Heart right ventricle (tissue), 16 donors: ENCODE results near the gene STMN3. TPM values are rescaled to one million over a fixed set of nuclear protein-coding genes. Genes with fewer than 3 reads are reported as not detected.
A peak's percentile ranks its signal among the peaks of the same experiment; 100 is the strongest.

Experiments
- ATAC-seq, 8 donors: fragments of 200-7000 bp; cut with Tn5 transposase; one replicate each; pipeline ENCODE4 v1.9.1; 2020; ENCODE audit warnings: mild to moderate bottlenecking in 8 of 8, moderate library complexity in 8 of 8, moderate number of reproducible peaks in 1 of 8
- DNase-seq, 2 donors: peaks; one replicate each; pipeline ENCODE4 v3.0.0-alpha.2; 2020
- H3K27ac ChIP-seq, 10 donors: fragments of 200-600 bp; sonication (generic) in 2 of 10; one replicate each; pipeline versions ENCODE4 v1.5.0 to v1.8.0; 2020 to 2022; ENCODE audit warnings: mild to moderate bottlenecking in 3 of 10
- H3K27me3 ChIP-seq, 7 donors: fragments of 200-600 bp; one replicate each; pipeline ENCODE4 v1.8.0; 2021 to 2022; ENCODE audit warnings: mild to moderate bottlenecking in 2 of 7
- H3K36me3 ChIP-seq, 9 donors: fragments of 200-600 bp; sonication (generic) in 1 of 9; one replicate each; pipeline versions ENCODE4 v1.5.0 to v1.8.0; 2020 to 2022; ENCODE audit warnings: mild to moderate bottlenecking in 2 of 9
- H3K4me1 ChIP-seq, 9 donors: fragments of 200-600 bp; sonication (generic) in 1 of 9; one replicate each; pipeline versions ENCODE4 v1.5.0 to v1.8.0; 2020 to 2022; ENCODE audit warnings: mild to moderate bottlenecking in 4 of 9
- H3K4me3 ChIP-seq, 10 donors: fragments of 200-600 bp; sonication (generic) in 2 of 10; one replicate each; pipeline versions ENCODE4 v1.5.0 to v1.8.0; 2020 to 2022; ENCODE audit warnings: mild to moderate bottlenecking in 7 of 10, moderate library complexity in 2 of 10
- H3K9me3 ChIP-seq, 11 donors: fragments of 200-600 bp in 10 of 11; sonication (generic) in 2 of 11; one replicate each; pipeline versions ENCODE4 v1.5.0 to v1.8.0; 2013 to 2022; ENCODE audit warnings: mild to moderate bottlenecking in 2 of 11, control low read depth in 1 of 11, moderate library complexity in 1 of 11
- CTCF ChIP-seq, 9 donors: fragments of 200-600 bp; sonication (generic) in 2 of 9; IDR thresholded peaks; one replicate each; pipeline versions ENCODE4 v1.5.0 to v1.8.0; 2021 to 2022; ENCODE audit warnings: antibody characterized with exemption in 9 of 9, mild to moderate bottlenecking in 5 of 9, moderate library complexity in 1 of 9
- WGBS, 2 donors: extraction: QIAGEN DNeasy Blood & Tissue Kit; methylation state at CpG; one replicate each; pipeline ENCODE4 v1.1.7; 2013; ENCODE audit warnings: inconsistent platforms in 1 of 2; 5-methylcytosine and 5-hydroxymethylcytosine counted together
- intact Hi-C, 10 donors: fragments of 100-400 bp; cut with DNase I; formaldehyde crosslinking; loops; one replicate each; pipeline versions ENCODE4 v1.11.1 to v1.14.2; 2022
- polyA plus RNA-seq, 2 donors: library from polyadenylated mRNA; stranded (reverse); fragments of 200-250 nt; gene quantifications; one replicate each; pipeline ENCODE4 v1.2.3, GENCODE V29; 2013
- total RNA-seq, 10 donors: library from RNA; stranded (reverse); fragmentation: NEBNext Ultra II Directional in 3 of 10; extraction: Animal tissue kit (Norgen Biotek cat#: 25700) in 3 of 10; gene quantifications; one replicate each; pipeline versions ENCODE4 v1.2.1 to v1.2.4, GENCODE V29; 2021 to 2023
- donor health status: Arrhythmogenic right ventricular cardiomyopathy.
- donor health status: ischemic (EF 13 %, LVEDD 7.1; RV severe dilation, severe dysfunction).
- donor health status: healthy with polysubstance abuse.
- donor health status: DM: no; HTN: yes; CAD: no.
- donor health status: DM: no; HTN: no; CAD: no.
- donor health status: ischemic (EF 25% LVEDD 6.9; RV normal size, moderate dysfunction).
- donor health status: ischemic (EF 25% LVEDD 5.7; RV mildly dilated, moderate dysfunction).
- donor health status: healthy.
- donor health status: DM: yes; HTN: yes; CAD: no.
- donor health status: Ischemic cardiomyopathy.
- donor health status: ischemic (EF 35%, LVEDD 5.7; RV mildly dilated, moderate dysfunction).
- donor health status: nonischemic (EF 11% LVEDD 7.7; RV severe dilation, severe dysfunction).
- donor health status: DM: yes; HTN: yes; CAD: no.
- donor health status: PGD.
- donor health status: ischemic (EF 29% LVEDD 5.4; RV normal size, mild dysfunction).
- donor health status: nonischemic (EF 23%, LVEDD 6.1; RV moderate dilation, normal function).

STMN3 gene
- total and polyA plus RNA-seq, 12 donors, result 1.7 to 9.9 (median 3.9) TPM

- H3K4me3 ChIP-seq, result no peak overlapping the region
- TF ChIP-seq CTCF (IDR thresholded peaks at IDR 0.05), result no peak
- intact Hi-C loops, result loop anchor here in 1 of 10 donors (5.0 kb wide), 1 partner anchor 364 kb away; no protein-coding TSS in a partner anchor
- peaks cover 24 to 62% (median 38%) of the 10 kb centered on the region in 9 donors for H3K4me1 ChIP-seq
- H3K36me3 ChIP-seq, result peaks cover 0 to 9% (median 0%) of the 10 kb centered on the region in 9 donors
- no peaks in the 10 kb centered on the region for H3K9me3 ChIP-seq
- H3K27me3 ChIP-seq, result no peaks in the 10 kb centered on the region
- ATAC-seq (no peak), DNase-seq (peak in 1 of 2 donors; percentile 33)
- 64 to 70% methylated on average over 31 of the region's 31 CpGs for WGBS, 2 donors
- peak overlapping the region; percentile 22 to 96 (median 93) for H3K27ac ChIP-seq
Measured at GRCh38 chr20:63688228-63689045, 35.2 kb upstream of the STMN3 start.

GRCh38 chr20:63687419-63688178 lies 34.4 kb upstream of the STMN3 start:
- WGBS, 2 donors, result 85 to 88% methylated on average over 28 to 29 of the region's 29 CpGs
- no peak for TF ChIP-seq CTCF (IDR thresholded peaks at IDR 0.05)
- intact Hi-C loops, result loop anchor here in 1 of 10 donors (5.0 kb wide), 1 partner anchor 365 kb away; no protein-coding TSS in a partner anchor
- Histone ChIP-seq H3K27me3 (no peaks in the 10 kb centered on the region), H3K9me3 (no peaks in the 10 kb centered on the region), H3K4me1 (peaks cover 24 to 70% (median 47%) of the 10 kb centered on the region in 9 donors), H3K4me3 (peak overlapping the region in 4 of 10 donors; percentile 8 to 25 (median 20)), H3K36me3 (peaks cover 0 to 9% (median 0%) of the 10 kb centered on the region in 9 donors), H3K27ac (peak overlapping the region; percentile 79 to 96 (median 93))
- DNase-seq, result no peak
- ATAC-seq, result no peak

- DNase-seq (peak; percentile 77 to 89), ATAC-seq (peak; percentile 69 to 83 (median 76))
- Histone ChIP-seq H3K36me3 (peaks cover 0 to 5% (median 0%) of the 10 kb centered on the region in 9 donors), H3K27ac (peak overlapping the region; percentile 79 to 96 (median 93)), H3K27me3 (no peaks in the 10 kb centered on the region), H3K9me3 (no peaks in the 10 kb centered on the region), H3K4me3 (peak overlapping the region in 5 of 10 donors; percentile 8 to 25 (median 19)), H3K4me1 (peaks cover 30 to 68% (median 56%) of the 10 kb centered on the region in 9 donors)
- intact Hi-C loops, result loop anchor here in 1 of 10 donors (5.0 kb wide), 1 partner anchor 366 kb away; no protein-coding TSS in a partner anchor
- TF ChIP-seq CTCF (IDR thresholded peaks at IDR 0.05), result no peak
- WGBS, 2 donors, result 33 to 38% methylated on average over 45 of the region's 45 CpGs
Measured at GRCh38 chr20:63686492-63687321, 33.5 kb upstream of the STMN3 start.
